ENCODE measurements around the gene NBDY.

The NBDY gene

GRCh38 chrX:56786889-56787733, 58.1 kb downstream of the NBDY start:
- no peak for DNase-seq

- DNase-seq, result no peak
Measured at GRCh38 chrX:56787734-56788152, 58.7 kb downstream of the NBDY start.

GRCh38 chrX:56788229-56788628, 59.2 kb downstream of the NBDY start:
- DNase-seq, result no peak

- DNase-seq, result no peak
Measured at GRCh38 chrX:56788717-56789122, 59.7 kb downstream of the NBDY start.

- no peak for DNase-seq
Measured at GRCh38 chrX:56789518-56790070, 60.6 kb downstream of the NBDY start.

GRCh38 chrX:56790778-56791177, 61.7 kb downstream of the NBDY start:
- DNase-seq, result no peak

GRCh38 chrX:56791456-56791855, 62.4 kb downstream of the NBDY start:
- DNase-seq, result no peak

GRCh38 chrX:56792270-56793111, 63.4 kb downstream of the NBDY start:
- DNase-seq, result no peak

- no peak for DNase-seq
Measured at GRCh38 chrX:56793112-56793430, 64.0 kb downstream of the NBDY start.

- no peak for DNase-seq
Measured at GRCh38 chrX:56793521-56794320, 64.7 kb downstream of the NBDY start.

- DNase-seq, result no peak
Measured at GRCh38 chrX:56794404-56795230, 65.6 kb downstream of the NBDY start.

- DNase-seq, result no peak
Measured at GRCh38 chrX:56795309-56795868, 66.3 kb downstream of the NBDY start.

- DNase-seq, result no peak
Measured at GRCh38 chrX:56796641-56797395, 67.8 kb downstream of the NBDY start.

GRCh38 chrX:56797574-56798338, 68.7 kb downstream of the NBDY start:
- no peak for DNase-seq

- no peak for DNase-seq
Measured at GRCh38 chrX:56798339-56798711, 69.3 kb downstream of the NBDY start.

- no peak for DNase-seq
Measured at GRCh38 chrX:56798866-56799758, 70.1 kb downstream of the NBDY start.

GRCh38 chrX:56800307-56800706, 71.3 kb downstream of the NBDY start:
- DNase-seq, result no peak

GRCh38 chrX:56800801-56801200, 71.8 kb downstream of the NBDY start:
- DNase-seq, result peak; percentile 60

GRCh38 chrX:56802428-56802827, 73.4 kb downstream of the NBDY start:
- no peak for DNase-seq

Measured in activated naive CD4-positive, alpha-beta T cell treated with anti-CD3 and anti-CD28 coated beads, Interleukin-2, amount 50 U/mL, for 16 hours (primary cell).